Skin epidermis (tissue), 12 donors: ENCODE data around the gene TMEM254.
"Not testable (repeated sequence)": the region's sequence is repeated elsewhere in the genome, so short reads cannot be mapped to it uniquely, and the experiment has no call there.

Experiments
- H3K27ac ChIP-seq, 21 experiments: fragments of 200-600 bp; sonication (generic) in 11 of 21; one replicate each; pipeline ENCODE4 v1.5.0; 2020; ENCODE audit warnings: mild to moderate bottlenecking in 3 of 21, inconsistent platforms in 2 of 21, moderate library complexity in 2 of 21
- H3K4me3 ChIP-seq, 7 experiments: fragments of 200-600 bp; sonication (generic) in 2 of 7; one replicate each; pipeline ENCODE4 v1.5.0; 2020; ENCODE audit warnings: inconsistent platforms in 2 of 7, mild to moderate bottlenecking in 2 of 7, moderate library complexity in 1 of 7

The TMEM254 gene

GRCh38 chr10:80078448-80079311 is at the start of gene TMEM254:
Gene TMEM254, plus strand, starts transcription at chr10:80078665. Its CDS starts 35 bp downstream, at chr10:80078700.
- Histone ChIP-seq H3K4me3 (peak within 1 kb of the TSS; percentile 56 to 84 (median 61)), H3K27ac (peak within 1 kb of the TSS; percentile 86 to 98 (median 93))

- not testable (repeated sequence) for H3K27ac ChIP-seq, H3K4me3 ChIP-seq
Observed at GRCh38 chr10:80029205-80029604, 49.3 kb upstream of the TMEM254 start.

GRCh38 chr10:80029865-80030264 is 48.6 kb upstream of the TMEM254 start:
- H3K27ac ChIP-seq, H3K4me3 ChIP-seq: not testable (repeated sequence)

- H3K27ac ChIP-seq, result no peak overlapping the region
- no peak overlapping the region for H3K4me3 ChIP-seq
Observed at GRCh38 chr10:80032503-80032902, 46.0 kb upstream of the TMEM254 start.

GRCh38 chr10:80034766-80035165 is 43.7 kb upstream of the TMEM254 start:
- not testable (repeated sequence) for H3K27ac ChIP-seq, H3K4me3 ChIP-seq

GRCh38 chr10:80035430-80035829 is 43.0 kb upstream of the TMEM254 start:
- not testable (repeated sequence) for H3K4me3 ChIP-seq, H3K27ac ChIP-seq

- H3K27ac ChIP-seq, H3K4me3 ChIP-seq: not testable (repeated sequence)
Observed at GRCh38 chr10:80036921-80037500, 41.5 kb upstream of the TMEM254 start.

- not testable (repeated sequence) for H3K27ac ChIP-seq, H3K4me3 ChIP-seq
Observed at GRCh38 chr10:80038226-80038625, 40.2 kb upstream of the TMEM254 start.

GRCh38 chr10:80041162-80041561 is 37.3 kb upstream of the TMEM254 start:
- Histone ChIP-seq H3K4me3 (no peak overlapping the region), H3K27ac (no peak overlapping the region)

GRCh38 chr10:80044935-80045334 is 33.5 kb upstream of the TMEM254 start:
- H3K27ac ChIP-seq, H3K4me3 ChIP-seq: not testable (repeated sequence)

GRCh38 chr10:80046629-80047441 is 31.6 kb upstream of the TMEM254 start:
- H3K4me3 ChIP-seq, result no peak overlapping the region
- H3K27ac ChIP-seq, result no peak overlapping the region

GRCh38 chr10:80050752-80051151 is 27.7 kb upstream of the TMEM254 start:
- no peak overlapping the region for H3K27ac ChIP-seq
- no peak overlapping the region for H3K4me3 ChIP-seq

- no peak overlapping the region for H3K4me3 ChIP-seq
- no peak overlapping the region for H3K27ac ChIP-seq
Observed at GRCh38 chr10:80051993-80052392, 26.5 kb upstream of the TMEM254 start.

- Histone ChIP-seq H3K27ac (no peak overlapping the region), H3K4me3 (no peak overlapping the region)
Observed at GRCh38 chr10:80055760-80056159, 22.7 kb upstream of the TMEM254 start.

- Histone ChIP-seq H3K27ac (no peak overlapping the region), H3K4me3 (no peak overlapping the region)
Observed at GRCh38 chr10:80057171-80057570, 21.3 kb upstream of the TMEM254 start.

- peak overlapping the region in 5 of 21 experiments; percentile 3 to 72 (median 34) for H3K27ac ChIP-seq
Observed at GRCh38 chr10:80064120-80064886, 14.2 kb upstream of the TMEM254 start.

GRCh38 chr10:80066809-80067208 is 11.7 kb upstream of the TMEM254 start:
- Histone ChIP-seq H3K27ac (no peak overlapping the region), H3K4me3 (no peak overlapping the region)

More at GRCh38 chr10:80064120-80064886, 14.2 kb upstream of the TMEM254 start:
- no peak overlapping the region for H3K4me3 ChIP-seq

- not testable (repeated sequence) for H3K4me3 ChIP-seq, H3K27ac ChIP-seq
Observed at GRCh38 chr10:80067821-80068220, 10.6 kb upstream of the TMEM254 start.

GRCh38 chr10:80068270-80068669 is 10.2 kb upstream of the TMEM254 start:
- Histone ChIP-seq H3K4me3 (no peak overlapping the region), H3K27ac (no peak overlapping the region)

GRCh38 chr10:80070057-80070456 is 8.4 kb upstream of the TMEM254 start:
- H3K27ac ChIP-seq, result peak overlapping the region in 1 of 21 experiments; percentile 43

More at GRCh38 chr10:80070057-80070456, 8.4 kb upstream of the TMEM254 start:
- no peak overlapping the region for H3K4me3 ChIP-seq
